Heart right ventricle (tissue), 16 donors: ENCODE data around the gene PLCB1. TPM values are rescaled to one million over a fixed set of nuclear protein-coding genes. Genes with fewer than 3 reads are reported as not detected.

Source experiments
- ATAC-seq, 8 donors: fragments of 200-7000 bp; cut with Tn5 transposase; one replicate each; pipeline ENCODE4 v1.9.1; 2020; ENCODE audit warnings: mild to moderate bottlenecking in 8 of 8, moderate library complexity in 8 of 8, moderate number of reproducible peaks in 1 of 8
- DNase-seq, 2 donors: peaks; one replicate each; pipeline ENCODE4 v3.0.0-alpha.2; 2020
- H3K27ac ChIP-seq, 10 donors: fragments of 200-600 bp; sonication (generic) in 2 of 10; one replicate each; pipeline versions ENCODE4 v1.5.0 to v1.8.0; 2020 to 2022; ENCODE audit warnings: mild to moderate bottlenecking in 3 of 10
- H3K27me3 ChIP-seq, 7 donors: fragments of 200-600 bp; one replicate each; pipeline ENCODE4 v1.8.0; 2021 to 2022; ENCODE audit warnings: mild to moderate bottlenecking in 2 of 7
- H3K36me3 ChIP-seq, 9 donors: fragments of 200-600 bp; sonication (generic) in 1 of 9; one replicate each; pipeline versions ENCODE4 v1.5.0 to v1.8.0; 2020 to 2022; ENCODE audit warnings: mild to moderate bottlenecking in 2 of 9
- H3K4me1 ChIP-seq, 9 donors: fragments of 200-600 bp; sonication (generic) in 1 of 9; one replicate each; pipeline versions ENCODE4 v1.5.0 to v1.8.0; 2020 to 2022; ENCODE audit warnings: mild to moderate bottlenecking in 4 of 9
- H3K4me3 ChIP-seq, 10 donors: fragments of 200-600 bp; sonication (generic) in 2 of 10; one replicate each; pipeline versions ENCODE4 v1.5.0 to v1.8.0; 2020 to 2022; ENCODE audit warnings: mild to moderate bottlenecking in 7 of 10, moderate library complexity in 2 of 10
- H3K9me3 ChIP-seq, 11 donors: fragments of 200-600 bp in 10 of 11; sonication (generic) in 2 of 11; one replicate each; pipeline versions ENCODE4 v1.5.0 to v1.8.0; 2013 to 2022; ENCODE audit warnings: mild to moderate bottlenecking in 2 of 11, control low read depth in 1 of 11, moderate library complexity in 1 of 11
- CTCF ChIP-seq, 9 donors: fragments of 200-600 bp; sonication (generic) in 2 of 9; IDR thresholded peaks; one replicate each; pipeline versions ENCODE4 v1.5.0 to v1.8.0; 2021 to 2022; ENCODE audit warnings: antibody characterized with exemption in 9 of 9, mild to moderate bottlenecking in 5 of 9, moderate library complexity in 1 of 9
- WGBS, 2 donors: extraction: QIAGEN DNeasy Blood & Tissue Kit; methylation state at CpG; one replicate each; pipeline ENCODE4 v1.1.7; 2013; ENCODE audit warnings: inconsistent platforms in 1 of 2; 5-methylcytosine and 5-hydroxymethylcytosine counted together
- intact Hi-C, 10 donors: fragments of 100-400 bp; cut with DNase I; formaldehyde crosslinking; loops; one replicate each; pipeline versions ENCODE4 v1.11.1 to v1.14.2; 2022
- polyA plus RNA-seq, 2 donors: library from polyadenylated mRNA; stranded (reverse); fragments of 200-250 nt; gene quantifications; one replicate each; pipeline ENCODE4 v1.2.3, GENCODE V29; 2013
- total RNA-seq, 10 donors: library from RNA; stranded (reverse); fragmentation: NEBNext Ultra II Directional in 3 of 10; extraction: Animal tissue kit (Norgen Biotek cat#: 25700) in 3 of 10; gene quantifications; one replicate each; pipeline versions ENCODE4 v1.2.1 to v1.2.4, GENCODE V29; 2021 to 2023
- donor health status: Arrhythmogenic right ventricular cardiomyopathy.
- donor health status: ischemic (EF 13 %, LVEDD 7.1; RV severe dilation, severe dysfunction).
- donor health status: healthy with polysubstance abuse.
- donor health status: DM: no; HTN: yes; CAD: no.
- donor health status: DM: no; HTN: no; CAD: no.
- donor health status: ischemic (EF 25% LVEDD 6.9; RV normal size, moderate dysfunction).
- donor health status: ischemic (EF 25% LVEDD 5.7; RV mildly dilated, moderate dysfunction).
- donor health status: healthy.
- donor health status: DM: yes; HTN: yes; CAD: no.
- donor health status: Ischemic cardiomyopathy.
- donor health status: ischemic (EF 35%, LVEDD 5.7; RV mildly dilated, moderate dysfunction).
- donor health status: nonischemic (EF 11% LVEDD 7.7; RV severe dilation, severe dysfunction).
- donor health status: DM: yes; HTN: yes; CAD: no.
- donor health status: PGD.
- donor health status: ischemic (EF 29% LVEDD 5.4; RV normal size, mild dysfunction).
- donor health status: nonischemic (EF 23%, LVEDD 6.1; RV moderate dilation, normal function).

PLCB1 gene
- total and polyA plus RNA-seq, 12 donors = 2.2 to 12.7 (median 7.1) TPM

GRCh38 chr20:8720089-8720488 lies 588.0 kb downstream of the PLCB1 start:
- TF ChIP-seq CTCF (IDR thresholded peaks at IDR 0.05) = no peak
- Histone ChIP-seq H3K27ac (peak overlapping the region in 1 of 10 donors; percentile 10), H3K4me1 (peaks cover 0 to 12% (median 0%) of the 10 kb centered on the region in 9 donors), H3K27me3 (no peaks in the 10 kb centered on the region), H3K9me3 (peaks cover 0 to 6% (median 0%) of the 10 kb centered on the region in 11 donors), H3K4me3 (no peak overlapping the region), H3K36me3 (peaks cover 0 to 23% (median 0%) of the 10 kb centered on the region in 9 donors)
- ATAC-seq (peak in 1 of 8 donors; percentile 59), DNase-seq (no peak)
- 50 to 59% methylated on average over 4 of the region's 4 CpGs for WGBS, 2 donors
- intact Hi-C loops = loop anchor here (2.0 to 10.0 kb wide), 12 partner anchors 328 to 785 kb away; partner anchors contain the start of gene PLCB1 (in 6 of the 10)

- Histone ChIP-seq H3K9me3 (peaks cover 0 to 6% (median 0%) of the 10 kb centered on the region in 11 donors), H3K36me3 (peaks cover 0 to 26% (median 0%) of the 10 kb centered on the region in 9 donors), H3K4me3 (no peak overlapping the region), H3K27ac (no peak overlapping the region), H3K4me1 (peaks cover 0 to 12% (median 0%) of the 10 kb centered on the region in 9 donors), H3K27me3 (no peaks in the 10 kb centered on the region)
- 20 to 26% methylated on average over 5 of the region's 5 CpGs for WGBS, 2 donors
- TF ChIP-seq CTCF (IDR thresholded peaks at IDR 0.05) = peak; percentile 34 to 90 (median 81)
- ATAC-seq = peak; percentile 59 to 89 (median 84)
- intact Hi-C loops = loop anchor here (1.0 to 10.0 kb wide), 14 partner anchors 329 to 786 kb away; partner anchors contain the start of gene PLCB1 (in 7 of the 10)
- peak in 1 of 2 donors; percentile 50 for DNase-seq
These were observed 589.0 kb downstream of the PLCB1 start for GRCh38 chr20:8721098-8721497.

GRCh38 chr20:8722277-8722928 lies 590.3 kb downstream of the PLCB1 start:
- WGBS, 2 donors = 31 to 35% methylated on average over 8 of the region's 8 CpGs
- intact Hi-C loops = loop anchor here (1.0 to 10.0 kb wide), 12 partner anchors 330 to 788 kb away; partner anchors contain the start of gene PLCB1 (in 4 of the 10)

More at GRCh38 chr20:8722277-8722928, 590.3 kb downstream of the PLCB1 start:
- H3K4me3 ChIP-seq = no peak overlapping the region
- peaks cover 0 to 6% (median 0%) of the 10 kb centered on the region in 11 donors for H3K9me3 ChIP-seq
- ATAC-seq (peak in 7 of 8 donors; percentile 74 to 93 (median 84)), DNase-seq (peak in 1 of 2 donors; percentile 43)
- TF ChIP-seq CTCF (IDR thresholded peaks at IDR 0.05) = peak; percentile 58 to 87 (median 76)
- peaks cover 0 to 22% (median 0%) of the 10 kb centered on the region in 9 donors for H3K36me3 ChIP-seq
- H3K27ac ChIP-seq = no peak overlapping the region
- H3K27me3 ChIP-seq = no peaks in the 10 kb centered on the region
- peaks cover 0 to 12% (median 0%) of the 10 kb centered on the region in 9 donors for H3K4me1 ChIP-seq
